HCT116 (cell line): Measurements from ENCODE around the gene POLDIP2. TPM values are rescaled to one million over a fixed set of nuclear protein-coding genes. Genes with fewer than 3 reads are reported as not detected.

ENCODE experiments used
- ATAC-seq: fragments of 200-7000 bp; cut with Tn5 transposase; 2 replicates; pipeline ENCODE4 v1.9.1; 2020; ENCODE audit warnings: mild to moderate bottlenecking, moderate library complexity
- BruUV-seq: library from RNA; stranded (reverse); fragments of 400-500 nt; replicated peaks from 2 replicates; lab custom pipeline; 2021; lab: Mats Ljungman, UMichigan
- CTCF ChIA-PET: fragments of 300-600 bp; sonication (Branson Sonifier 250); formaldehyde crosslinking; loops from one replicate; lab custom pipeline; 2021; ENCODE audit warnings: antibody characterized with exemption; lab: Charles Lee
- POLR2A ChIA-PET: fragments of 300-600, 350-600 bp; sonication (Branson Sonifier 250); formaldehyde crosslinking; loops from one replicate; lab custom pipeline; 2021; ENCODE audit warnings: antibody characterized with exemption; lab: Charles Lee
- RAD21 ChIA-PET, 2 experiments: fragments of 300-600 bp; sonication (Branson Sonifier 250); formaldehyde crosslinking; loops; one replicate each; lab custom pipeline; 2023; ENCODE audit warnings: low total read pairs in 2 of 2; ENCODE audit not compliant: uncharacterized antibody in 2 of 2, unreplicated experiment in 2 of 2, low non-redundant PET in 1 of 2; lab: Charles Lee
- DNase-seq: peaks from one replicate; pipeline ENCODE4 v3.0.0-alpha.2; 2010; ENCODE audit warnings: low read depth, low spot score
- H2AFZ ChIP-seq: fragments of 200-600 bp; shearing (Covaris generic), sonication (generic); 2 replicates; pipeline ENCODE4 v1.6.1; 2017; ENCODE audit warnings: low read depth, mixed run types, mixed read lengths, antibody characterized with exemption, low read length; ENCODE audit not compliant: poor library complexity, severe bottlenecking
- H3K27ac ChIP-seq: 2 replicates; pipeline ENCODE4 v1.5.1; 2012; ENCODE audit warnings: low read depth, low read length
- H3K27me3 ChIP-seq: fragments of 200-600 bp; sonication (generic); 2 replicates; pipeline ENCODE4 v1.6.1; 2016; ENCODE audit warnings: mixed run types, low read length, mixed read lengths; ENCODE audit not compliant: insufficient read depth
- H3K36me3 ChIP-seq, 2 experiments: fragments of 200-500 bp in 1 of 2; fragments of 200-600 bp in 1 of 2; sonication (Bioruptor generic) in 1 of 2; sonication (generic) in 1 of 2; 2 replicates each; pipeline versions ENCODE4 v1.5.1 to v1.6.1; 2014 to 2016; ENCODE audit warnings: low read length in 2 of 2, inconsistent platforms in 1 of 2, mixed read lengths in 1 of 2, mixed run types in 1 of 2; ENCODE audit not compliant: insufficient read depth in 2 of 2, control insufficient read depth in 1 of 2
- H3K4me1 ChIP-seq, 2 experiments: fragments of 200-600 bp in 1 of 2; sonication (generic) in 1 of 2; 2 replicates each; pipeline versions ENCODE4 v1.5.1 to v1.6.1; 2012 to 2017; ENCODE audit warnings: low read length in 2 of 2, inconsistent platforms in 1 of 2, mild to moderate bottlenecking in 1 of 2, mixed read lengths in 1 of 2, mixed run types in 1 of 2, moderate library complexity in 1 of 2; ENCODE audit not compliant: insufficient read depth in 2 of 2, control insufficient read depth in 1 of 2
- H3K4me2 ChIP-seq: fragments of 200-600 bp; sonication (generic); 2 replicates; pipeline ENCODE4 v1.6.1; 2017; ENCODE audit warnings: mixed run types, low read length, mixed read lengths
- H3K4me3 ChIP-seq, 2 experiments: fragments of 200-600 bp in 1 of 2; sonication (generic) in 1 of 2; replicated peaks in 1 of 2; 2 replicates each; pipeline ENCODE4 v1.5.1; 2011 to 2016; ENCODE audit warnings: low read length in 2 of 2, control low read depth in 1 of 2, low read depth in 1 of 2, mild to moderate bottlenecking in 1 of 2, mixed read lengths in 1 of 2, mixed run types in 1 of 2
- H3K79me2 ChIP-seq: fragments of 200-600 bp; sonication (generic); 2 replicates; pipeline ENCODE4 v1.6.1; 2017; ENCODE audit warnings: mild to moderate bottlenecking, mixed run types, low read length, moderate library complexity, mixed read lengths; ENCODE audit not compliant: insufficient read depth
- H3K9ac ChIP-seq: fragments of 200-600 bp; sonication (generic); 2 replicates; pipeline ENCODE4 v1.6.1; 2016; ENCODE audit warnings: low read length, mixed read lengths
- H3K9me2 ChIP-seq: fragments of 200-600 bp; sonication (generic), shearing (Covaris generic); 2 replicates; pipeline ENCODE4 v1.6.1; 2017; ENCODE audit warnings: mixed run types, mild to moderate bottlenecking, moderate library complexity; ENCODE audit not compliant: insufficient read depth
- H3K9me3 ChIP-seq, 2 experiments: fragments of 200-500 bp in 1 of 2; fragments of 200-600 bp in 1 of 2; sonication (Bioruptor generic) in 1 of 2; sonication (generic) in 1 of 2; 2 replicates each; pipeline ENCODE4 v1.6.1; 2014 to 2017; ENCODE audit warnings: low read length in 2 of 2, mixed read lengths in 2 of 2, inconsistent platforms in 1 of 2, low read depth in 1 of 2, mild to moderate bottlenecking in 1 of 2, mixed run types in 1 of 2, moderate library complexity in 1 of 2; ENCODE audit not compliant: control insufficient read depth in 1 of 2, insufficient read depth in 1 of 2
- H4K20me1 ChIP-seq: fragments of 200-600 bp; sonication (generic), shearing (Covaris generic); 2 replicates; pipeline ENCODE4 v1.6.1; 2017; ENCODE audit warnings: mixed run types, mild to moderate bottlenecking, moderate library complexity; ENCODE audit not compliant: insufficient read depth
- ATF3 ChIP-seq: IDR thresholded peaks from 2 replicates; pipeline ENCODE4 v1.6.1; 2012
- CBX3 ChIP-seq: IDR thresholded peaks from 2 replicates; pipeline ENCODE4 v1.6.1; 2012; ENCODE audit warnings: low read depth
- CEBPB ChIP-seq: IDR thresholded peaks from 2 replicates; pipeline ENCODE4 v1.6.1; 2012; ENCODE audit warnings: low read depth
- CTCF ChIP-seq, 3 experiments: fragments of 200-600 bp in 1 of 3; sonication (generic) in 1 of 3; IDR thresholded peaks in 2 of 3; conservative IDR thresholded peaks in 1 of 3; 2 replicates each; pipeline ENCODE4 v1.5.1; 2012 to 2017; ENCODE audit warnings: low read depth in 2 of 3, low read length in 2 of 3, antibody characterized with exemption in 1 of 3, borderline replicate concordance in 1 of 3, control low read depth in 1 of 3, mild to moderate bottlenecking in 1 of 3, mixed read lengths in 1 of 3, mixed run types in 1 of 3, moderate library complexity in 1 of 3; ENCODE audit not compliant: insufficient read depth in 1 of 3
- EGR1 ChIP-seq: IDR thresholded peaks from 2 replicates; pipeline ENCODE4 v1.6.1; 2012; ENCODE audit warnings: low read depth
- ELF1 ChIP-seq: IDR thresholded peaks from 2 replicates; pipeline ENCODE4 v1.6.1; 2012; ENCODE audit warnings: low read depth, borderline replicate concordance
- EZH2phosphoT487 ChIP-seq: fragments of 200-600 bp; IDR thresholded peaks from 2 replicates; pipeline ENCODE4 v1.6.1; 2018; ENCODE audit warnings: antibody characterized with exemption, borderline replicate concordance
- JUND ChIP-seq: IDR thresholded peaks from 2 replicates; pipeline ENCODE4 v1.6.1; 2012
- POLR2A ChIP-seq: IDR thresholded peaks from 2 replicates; pipeline ENCODE4 v1.7.0; 2011; ENCODE audit warnings: borderline replicate concordance; ENCODE audit not compliant: insufficient read depth, insufficient read length; ENCODE audit errors: extremely low read depth
- POLR2AphosphoS5 ChIP-seq: IDR thresholded peaks from 2 replicates; pipeline ENCODE4 v1.6.1; 2011; ENCODE audit warnings: mild to moderate bottlenecking, low read depth, low read length, moderate library complexity
- RAD21 ChIP-seq: IDR thresholded peaks from 2 replicates; pipeline ENCODE4 v1.6.1; 2012; ENCODE audit warnings: low read depth, mild to moderate bottlenecking
- TCF7L2 ChIP-seq: IDR thresholded peaks from 2 replicates; pipeline ENCODE4 v1.7.0; 2011; ENCODE audit warnings: borderline replicate concordance, inconsistent platforms; ENCODE audit not compliant: insufficient read depth, insufficient read length; ENCODE audit errors: extremely low read depth
- YY1 ChIP-seq: IDR thresholded peaks from 2 replicates; pipeline ENCODE4 v1.6.1; 2011; ENCODE audit warnings: low read length, low read depth, moderate library complexity, mild to moderate bottlenecking; ENCODE audit not compliant: insufficient replicate concordance; ENCODE audit errors: extremely low read depth
- ZBTB33 ChIP-seq: IDR thresholded peaks from 2 replicates; pipeline ENCODE4 v1.6.1; 2011; ENCODE audit warnings: mild to moderate bottlenecking, low read length, moderate library complexity; ENCODE audit not compliant: insufficient replicate concordance; ENCODE audit errors: extremely low read depth
- ZFX ChIP-seq: fragments of 450-650 bp; IDR thresholded peaks from 2 replicates; pipeline ENCODE4 v1.6.1; 2017
- intact Hi-C: fragments of 100-400 bp; cut with micrococcal nuclease; formaldehyde crosslinking; loops from 2 replicates; pipeline ENCODE4 v1.10.0; 2022
- total RNA-seq: library from RNA; stranded (reverse); gene quantifications from one replicate; pipeline ENCODE4 v1.2.1, GENCODE V29; 2021; ENCODE audit not compliant: unreplicated experiment

The POLDIP2 gene
- total RNA-seq, 1 experiment from 2014 or later, result 78.0 TPM

GRCh38 chr17:28384281-28385036, 27.1 kb upstream of the POLDIP2 start:
- ATAC-seq (no peak), DNase-seq (no peak)
- Histone ChIP-seq H3K36me3 (no peaks in the 10 kb centered on the region), H3K9me3 (no peaks in the 10 kb centered on the region), H2AFZ (no peak overlapping the region), H3K27ac (no peak overlapping the region), H3K27me3 (no peaks in the 10 kb centered on the region), H3K79me2 (no peaks in the 10 kb centered on the region), H3K4me3 (no peak overlapping the region), H3K4me1 (no peaks in the 10 kb centered on the region), H3K9me2 (no peaks in the 10 kb centered on the region), H3K4me2 (no peak overlapping the region), H3K9ac (no peak overlapping the region), H4K20me1 (no peaks in the 10 kb centered on the region)
- TF ChIP-seq ATF3 (no peak), CEBPB (no peak), RAD21 (no peak), ZBTB33 (no peak), JUND (no peak), CBX3 (no peak), POLR2AphosphoS5 (no peak), YY1 (no peak), ZFX (no peak), TCF7L2 (no peak), POLR2A (no peak), ELF1 (no peak), EGR1 (no peak), CTCF (IDR thresholded peaks at IDR 0.05 in 2 of 3, conservative IDR thresholded peaks at IDR 0.05 in 1 of 3; ENCODE audit: borderline replicate concordance in 1 of 3, insufficient read depth in 1 of 3, low read depth in 2 of 3, low read length in 2 of 3) (no peak), EZH2phosphoT487 (no peak)
- POLR2A ChIA-PET, result no interaction called here
- RAD21 ChIA-PET, result no interaction called here
- no TSS peak for BruUV-seq
- CTCF ChIA-PET, result no interaction called here
- intact Hi-C loops, result no loop called here
